ENCODE data around the gene HAT1.

Gene HAT1

GRCh38 chr2:171943869-171944268, 21.6 kb downstream of the HAT1 start:
- H4K20me1 ChIP-seq (ENCODE audit: insufficient read depth, low read length, poor library complexity, severe bottlenecking): peaks cover 17% of the 10 kb centered on the region
- peaks cover 64% of the 10 kb centered on the region for H3K79me2 ChIP-seq (ENCODE audit: insufficient read depth, low read length)
- no peaks in the 10 kb centered on the region for H3F3A ChIP-seq (ENCODE audit: low read depth)
- no peak overlapping the region for H2AFZ ChIP-seq (ENCODE audit: low read length)
- no peak overlapping the region for H3K4me2 ChIP-seq (ENCODE audit: low read depth, low read length, poor library complexity, severe bottlenecking)
- no peak overlapping the region for H3K9ac ChIP-seq (ENCODE audit: low read depth, low read length, poor library complexity, severe bottlenecking)
- H3K4me3 ChIP-seq (ENCODE audit: low read length, poor library complexity, severe bottlenecking): no peak overlapping the region
- no peaks in the 10 kb centered on the region for H3K27me3 ChIP-seq (ENCODE audit: insufficient read depth, low read length, poor library complexity, severe bottlenecking)
- H3K9me2 ChIP-seq (replicated peaks; ENCODE audit: low read depth, low read length): no peaks in the 10 kb centered on the region
- H3K4me1 ChIP-seq (ENCODE audit: insufficient read depth, low read length, poor library complexity, severe bottlenecking): peaks cover 12% of the 10 kb centered on the region
- H3K9me3 ChIP-seq (ENCODE audit: insufficient read depth, low read depth, low read length): no peaks in the 10 kb centered on the region
- TF ChIP-seq CTCF (conservative IDR thresholded peaks at IDR 0.05; ENCODE audit: low read length) (no peak), EZH2phosphoT487 (IDR thresholded peaks at IDR 0.05; ENCODE audit: borderline replicate concordance) (no peak)
- peaks cover 17% of the 10 kb centered on the region; the same call in 1 of the 2 replicates for H3K36me3 ChIP-seq (ENCODE audit: insufficient read depth, low read length)

GRCh38 chr2:171952276-171952675, 30.0 kb downstream of the HAT1 start:
- Histone ChIP-seq H3K36me3 (ENCODE audit: insufficient read depth, low read length) (peaks cover 33% of the 10 kb centered on the region), H3K9me3 (ENCODE audit: insufficient read depth, low read depth, low read length) (no peaks in the 10 kb centered on the region), H3K9ac (ENCODE audit: low read depth, low read length, poor library complexity, severe bottlenecking) (no peak overlapping the region), H3K27me3 (ENCODE audit: insufficient read depth, low read length, poor library complexity, severe bottlenecking) (no peaks in the 10 kb centered on the region), H3K4me1 (ENCODE audit: insufficient read depth, low read length, poor library complexity, severe bottlenecking) (peaks cover 15% of the 10 kb centered on the region), H2AFZ (ENCODE audit: low read length) (no peak overlapping the region), H3K79me2 (ENCODE audit: insufficient read depth, low read length) (peaks cover 11% of the 10 kb centered on the region; the same call in 1 of the 2 replicates), H3K4me3 (ENCODE audit: low read length, poor library complexity, severe bottlenecking) (no peak overlapping the region), H3K9me2 (replicated peaks; ENCODE audit: low read depth, low read length) (no peaks in the 10 kb centered on the region), H3F3A (ENCODE audit: low read depth) (no peaks in the 10 kb centered on the region), H4K20me1 (ENCODE audit: insufficient read depth, low read length, poor library complexity, severe bottlenecking) (peaks cover 4% of the 10 kb centered on the region), H3K4me2 (ENCODE audit: low read depth, low read length, poor library complexity, severe bottlenecking) (no peak overlapping the region)
- no peak for TF ChIP-seq CTCF (conservative IDR thresholded peaks at IDR 0.05; ENCODE audit: low read length)

GRCh38 chr2:171952748-171953147, 30.5 kb downstream of the HAT1 start:
- H3K79me2 ChIP-seq (ENCODE audit: insufficient read depth, low read length): peaks cover 11% of the 10 kb centered on the region; the same call in 1 of the 2 replicates
- no peak overlapping the region for H2AFZ ChIP-seq (ENCODE audit: low read length)
- H3K9ac ChIP-seq (ENCODE audit: low read depth, low read length, poor library complexity, severe bottlenecking): no peak overlapping the region
- no peaks in the 10 kb centered on the region for H3K9me2 ChIP-seq (replicated peaks; ENCODE audit: low read depth, low read length)
- no peak overlapping the region for H3K4me2 ChIP-seq (ENCODE audit: low read depth, low read length, poor library complexity, severe bottlenecking)
- H4K20me1 ChIP-seq (ENCODE audit: insufficient read depth, low read length, poor library complexity, severe bottlenecking): peaks cover 4% of the 10 kb centered on the region
- TF ChIP-seq CTCF (conservative IDR thresholded peaks at IDR 0.05; ENCODE audit: low read length) (no peak), EZH2phosphoT487 (IDR thresholded peaks at IDR 0.05; ENCODE audit: borderline replicate concordance) (no peak)
- peaks cover 31% of the 10 kb centered on the region for H3K36me3 ChIP-seq (ENCODE audit: insufficient read depth, low read length)
- H3K9me3 ChIP-seq (ENCODE audit: insufficient read depth, low read depth, low read length): no peaks in the 10 kb centered on the region
- peaks cover 17% of the 10 kb centered on the region for H3K4me1 ChIP-seq (ENCODE audit: insufficient read depth, low read length, poor library complexity, severe bottlenecking)
- no peaks in the 10 kb centered on the region for H3K27me3 ChIP-seq (ENCODE audit: insufficient read depth, low read length, poor library complexity, severe bottlenecking)
- no peaks in the 10 kb centered on the region for H3F3A ChIP-seq (ENCODE audit: low read depth)
- H3K4me3 ChIP-seq (ENCODE audit: low read length, poor library complexity, severe bottlenecking): no peak overlapping the region

All from Loucy (cell line).